SK-N-SH (cell line): ENCODE data around the gene JMJD7. TPM values are rescaled to one million over a fixed set of nuclear protein-coding genes. Genes with fewer than 3 reads are reported as not detected.

ENCODE experiments used
- CTCF ChIA-PET: fragments of 300-600, 350-600 bp; formaldehyde crosslinking; extraction: SDS; loops from one replicate; lab custom pipeline; 2021; lab: Yijun Ruan, JAX
- POLR2A ChIA-PET: fragments of 350-600 bp; sonication (Branson Sonifier 250); formaldehyde crosslinking; extraction: SDS; loops from one replicate; lab custom pipeline; 2020; ENCODE audit warnings: antibody characterized with exemption, inconsistent platforms; lab: Yijun Ruan, JAX
- DNase-seq: peaks from one replicate; pipeline ENCODE4 v3.0.0; 2012
- H2AFZ ChIP-seq: fragments of 200-600 bp; sonication (generic); 2 replicates; pipeline ENCODE4 v1.8.1; 2016; ENCODE audit warnings: antibody characterized with exemption, mild to moderate bottlenecking, low read depth
- H3F3A ChIP-seq: fragments of 200-600 bp; sonication (generic); replicated peaks from 2 replicates; pipeline ENCODE3; 2016; ENCODE audit warnings: antibody characterized with exemption, mild to moderate bottlenecking; ENCODE audit not compliant: insufficient read depth
- H3K27ac ChIP-seq, 2 experiments: fragments of 200-500 bp in 1 of 2; fragments of 200-600 bp in 1 of 2; sonication (Bioruptor generic) in 1 of 2; sonication (generic), shearing (Covaris generic) in 1 of 2; 2 replicates each; pipeline versions ENCODE4 v1.5.1 to v1.6.1; 2014 to 2016; ENCODE audit warnings: low read depth in 2 of 2, inconsistent platforms in 1 of 2, low read length in 1 of 2, mild to moderate bottlenecking in 1 of 2, mixed read lengths in 1 of 2
- H3K27me3 ChIP-seq: fragments of 200-600 bp; sonication (generic), shearing (Covaris generic); 2 replicates; pipeline ENCODE4 v1.6.1; 2016; ENCODE audit warnings: mixed run types; ENCODE audit not compliant: insufficient read depth
- H3K36me3 ChIP-seq, 2 experiments: fragments of 200-500 bp in 1 of 2; fragments of 200-600 bp in 1 of 2; sonication (Bioruptor generic) in 1 of 2; sonication (generic) in 1 of 2; replicated peaks in 1 of 2; 2 replicates each; pipeline versions ENCODE3 to v1.5.1; 2014 to 2016; ENCODE audit warnings: low read length in 1 of 2, mild to moderate bottlenecking in 1 of 2; ENCODE audit not compliant: insufficient read depth in 2 of 2, control insufficient read depth in 1 of 2
- H3K4me1 ChIP-seq, 2 experiments: fragments of 200-500 bp in 1 of 2; fragments of 200-600 bp in 1 of 2; sonication (Bioruptor generic) in 1 of 2; sonication (generic), shearing (Covaris generic) in 1 of 2; 2 replicates each; pipeline versions ENCODE4 v1.5.1 to v1.6.1; 2014 to 2016; ENCODE audit warnings: low read depth in 1 of 2, low read length in 1 of 2, mixed run types in 1 of 2; ENCODE audit not compliant: insufficient read depth in 2 of 2, control insufficient read depth in 1 of 2
- H3K4me2 ChIP-seq: fragments of 200-600 bp; sonication (generic), shearing (Covaris generic); 2 replicates; pipeline ENCODE4 v1.6.1; 2017; ENCODE audit warnings: mixed run types
- H3K4me3 ChIP-seq, 2 experiments: fragments of 200-500 bp in 1 of 2; fragments of 200-600 bp in 1 of 2; sonication (Bioruptor generic) in 1 of 2; sonication (generic), shearing (Covaris generic) in 1 of 2; 2 replicates each; pipeline versions ENCODE4 v1.5.1 to v1.8.1; 2014 to 2016; ENCODE audit warnings: low read depth in 2 of 2, inconsistent platforms in 1 of 2, low read length in 1 of 2, mild to moderate bottlenecking in 1 of 2, mixed read lengths in 1 of 2, moderate library complexity in 1 of 2
- H3K79me2 ChIP-seq: fragments of 200-600 bp; sonication (generic); 2 replicates; pipeline ENCODE4 v1.8.1; 2017; ENCODE audit warnings: mild to moderate bottlenecking; ENCODE audit not compliant: insufficient read depth
- H3K9ac ChIP-seq: fragments of 200-600 bp; sonication (generic); 2 replicates; pipeline ENCODE4 v1.6.1; 2017; ENCODE audit warnings: mixed run types
- H3K9me2 ChIP-seq: fragments of 200-600 bp; sonication (generic); 2 replicates; pipeline ENCODE4 v1.6.1; 2017; ENCODE audit warnings: mixed run types
- H3K9me3 ChIP-seq: fragments of 200-600 bp; sonication (generic); 2 replicates; pipeline ENCODE4 v1.6.1; 2017; ENCODE audit warnings: mixed run types, mild to moderate bottlenecking, moderate library complexity
- H4K20me1 ChIP-seq: fragments of 200-600 bp; sonication (generic); 2 replicates; pipeline ENCODE4 v1.6.1; 2017; ENCODE audit warnings: mild to moderate bottlenecking, mixed run types; ENCODE audit not compliant: insufficient read depth
- ELF1 ChIP-seq: IDR thresholded peaks from 2 replicates; pipeline ENCODE4 v1.4.0; 2012
- EP300 ChIP-seq, 2 experiments: IDR thresholded peaks; 2 replicates each; pipeline versions ENCODE4 v1.4.0 to v1.6.1; 2012; ENCODE audit warnings: borderline replicate concordance in 1 of 2, low read depth in 1 of 2, low read length in 1 of 2
- EZH2phosphoT487 ChIP-seq: fragments of 200-600 bp; sonication (generic); IDR thresholded peaks from 2 replicates; pipeline ENCODE4 v1.6.1; 2017; ENCODE audit warnings: low read depth, mixed run types, mild to moderate bottlenecking, antibody characterized with exemption, moderate library complexity, borderline replicate concordance
- FOXJ3 ChIP-seq: sonication (generic); formaldehyde crosslinking; IDR thresholded peaks from 2 replicates; pipeline ENCODE4 v1.5.1; 2020; ENCODE audit warnings: mild to moderate bottlenecking, missing genetic modification reagents
- GATA2 ChIP-seq: sonication (generic); formaldehyde crosslinking; IDR thresholded peaks from 2 replicates; pipeline ENCODE4 v1.5.0; 2020; ENCODE audit warnings: mild to moderate bottlenecking, missing genetic modification reagents
- MEF2A ChIP-seq: IDR thresholded peaks from 2 replicates; pipeline ENCODE4 v1.4.0; 2012; ENCODE audit warnings: low read depth, borderline replicate concordance
- NFIC ChIP-seq: IDR thresholded peaks from 2 replicates; pipeline ENCODE4 v1.4.0; 2012; ENCODE audit warnings: borderline replicate concordance
- NRF1 ChIP-seq: IDR thresholded peaks from 2 replicates; pipeline ENCODE4 v1.6.1; 2012; ENCODE audit warnings: low read depth, mild to moderate bottlenecking, low read length
- RAD21 ChIP-seq: IDR thresholded peaks from 2 replicates; pipeline ENCODE4 v1.6.1; 2012; ENCODE audit warnings: mild to moderate bottlenecking, low read length
- SMC3 ChIP-seq: IDR thresholded peaks from 2 replicates; pipeline ENCODE4 v1.6.1; 2012; ENCODE audit warnings: low read depth, low read length, improper control_type of control experiment
- WGBS: methylation state at CpG from one replicate; pipeline ENCODE4 v1.1.6; 2017; ENCODE audit warnings: low lambda C conversion rate; 5-methylcytosine and 5-hydroxymethylcytosine counted together
- polyA plus RNA-seq, 3 experiments: library from polyadenylated mRNA; depleted of rRNA; stranded (reverse); fragments of >200 nt; gene quantifications; 2 replicates each; pipeline ENCODE4 v1.2.3, GENCODE V29; 2012
- TF ChIP-seq, protein P1 (sequence below): IDR thresholded peaks from 2 replicates; pipeline ENCODE4 v1.4.0; 2012; ENCODE audit warnings: low read depth
- TF ChIP-seq, protein P2 (sequence below): fragments of 150-350 bp; IDR thresholded peaks from 2 replicates; pipeline ENCODE4 v1.6.1; 2017; ENCODE audit warnings: antibody characterized with exemption, low read length, low read depth, borderline replicate concordance
- TF ChIP-seq, protein P3 (sequence below): fragments of 150-350 bp; IDR thresholded peaks from 2 replicates; pipeline ENCODE4 v1.6.1; 2016; ENCODE audit warnings: mild to moderate bottlenecking, low read depth, low read length
- TF ChIP-seq, protein P4 (sequence below): fragments of 200-600 bp; sonication (generic); IDR thresholded peaks from 2 replicates; pipeline ENCODE4 v1.6.1; 2017; ENCODE audit warnings: antibody characterized with exemption, mild to moderate bottlenecking, moderate library complexity

Gene JMJD7
- polyA plus RNA-seq, 1 of the 3 experiments (the other 2 are of a cell fraction) = 6.5 TPM

DNA sequence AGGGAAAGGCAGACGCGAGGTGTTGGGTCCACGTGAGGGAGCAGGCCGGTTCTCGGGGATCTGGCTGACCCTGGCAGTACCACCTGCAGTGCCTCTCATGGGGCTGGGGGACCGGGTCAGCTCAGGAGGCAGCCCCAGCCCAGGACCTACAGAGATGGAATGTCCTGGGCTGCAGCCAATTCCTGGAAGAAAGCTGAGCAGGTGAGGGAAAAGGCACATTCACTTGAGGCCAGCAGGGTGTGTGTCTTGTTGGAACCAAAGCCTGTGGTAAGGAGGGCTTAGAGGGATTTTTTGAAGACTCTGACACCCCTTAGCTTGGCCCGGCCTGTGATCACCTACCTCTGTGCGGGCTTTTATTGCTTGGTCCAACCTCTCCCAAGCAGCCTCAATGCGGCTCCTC, 26.6 kb downstream of the JMJD7 start (continued):
- no peak for TF ChIP-seq MEF2A
- TF ChIP-seq, protein P1, sequence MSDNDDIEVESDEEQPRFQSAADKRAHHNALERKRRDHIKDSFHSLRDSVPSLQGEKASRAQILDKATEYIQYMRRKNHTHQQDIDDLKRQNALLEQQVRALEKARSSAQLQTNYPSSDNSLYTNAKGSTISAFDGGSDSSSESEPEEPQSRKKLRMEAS = no peak
- no peak for TF ChIP-seq SMC3
- no peak for TF ChIP-seq EZH2phosphoT487
- TF ChIP-seq, protein P2, sequence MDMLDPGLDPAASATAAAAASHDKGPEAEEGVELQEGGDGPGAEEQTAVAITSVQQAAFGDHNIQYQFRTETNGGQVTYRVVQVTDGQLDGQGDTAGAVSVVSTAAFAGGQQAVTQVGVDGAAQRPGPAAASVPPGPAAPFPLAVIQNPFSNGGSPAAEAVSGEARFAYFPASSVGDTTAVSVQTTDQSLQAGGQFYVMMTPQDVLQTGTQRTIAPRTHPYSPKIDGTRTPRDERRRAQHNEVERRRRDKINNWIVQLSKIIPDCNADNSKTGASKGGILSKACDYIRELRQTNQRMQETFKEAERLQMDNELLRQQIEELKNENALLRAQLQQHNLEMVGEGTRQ = no peak
- TF ChIP-seq, protein P3, sequence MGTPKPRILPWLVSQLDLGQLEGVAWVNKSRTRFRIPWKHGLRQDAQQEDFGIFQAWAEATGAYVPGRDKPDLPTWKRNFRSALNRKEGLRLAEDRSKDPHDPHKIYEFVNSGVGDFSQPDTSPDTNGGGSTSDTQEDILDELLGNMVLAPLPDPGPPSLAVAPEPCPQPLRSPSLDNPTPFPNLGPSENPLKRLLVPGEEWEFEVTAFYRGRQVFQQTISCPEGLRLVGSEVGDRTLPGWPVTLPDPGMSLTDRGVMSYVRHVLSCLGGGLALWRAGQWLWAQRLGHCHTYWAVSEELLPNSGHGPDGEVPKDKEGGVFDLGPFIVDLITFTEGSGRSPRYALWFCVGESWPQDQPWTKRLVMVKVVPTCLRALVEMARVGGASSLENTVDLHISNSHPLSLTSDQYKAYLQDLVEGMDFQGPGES = no peak
- TF ChIP-seq EP300 (IDR thresholded peaks at IDR 0.05; ENCODE audit: borderline replicate concordance in 1 of 2, low read depth in 1 of 2, low read length in 1 of 2) = no peak
- TF ChIP-seq, all 33 proteins: peak for 0

DNA sequence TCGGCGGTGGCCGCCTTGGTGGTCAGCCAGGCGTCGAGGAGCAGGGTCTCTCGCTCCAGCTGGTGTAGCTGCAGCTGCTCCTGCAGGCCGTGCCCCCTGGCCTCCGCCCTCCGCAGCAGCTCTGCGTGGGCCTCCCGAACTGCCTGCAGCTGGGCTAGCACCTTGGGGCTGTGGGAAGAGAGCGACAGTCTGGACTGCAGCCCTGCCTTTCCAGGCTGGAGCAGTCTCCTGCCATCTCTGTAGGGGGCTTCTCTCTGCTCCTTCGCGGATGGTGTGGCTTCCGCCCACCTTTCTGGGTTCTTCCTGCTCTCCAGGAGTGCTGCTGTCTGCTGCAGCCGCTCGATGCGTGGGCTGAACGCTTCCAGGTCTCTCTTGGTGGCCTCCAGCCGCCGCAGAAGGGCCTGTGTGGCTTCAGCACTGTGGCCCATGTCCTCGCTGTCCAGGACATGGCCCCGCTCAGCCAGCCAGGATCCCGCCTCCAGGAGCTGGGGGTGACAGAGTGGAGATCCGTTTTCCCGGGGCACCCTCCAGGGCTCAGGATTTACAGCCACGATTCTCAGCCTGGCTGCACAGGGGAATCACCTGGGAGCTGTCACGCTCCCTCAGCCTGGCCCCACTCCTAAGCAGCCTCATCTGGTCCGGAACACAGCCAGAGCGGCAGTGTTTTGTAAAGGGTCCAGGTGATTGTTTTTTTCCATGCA, 27.5 kb downstream of the JMJD7 start:
- TF ChIP-seq RAD21 = no peak
- no peak for TF ChIP-seq GATA2 (CRISPR knock-in tag)
- no peak for TF ChIP-seq ELF1
- TF ChIP-seq, protein P3 = no peak
- no peak for TF ChIP-seq FOXJ3
- Histone ChIP-seq H3K9me3 (no peaks in the 10 kb centered on the region), H3F3A (no peaks in the 10 kb centered on the region), H3K9ac (no peak overlapping the region), H3K36me3 (no peaks in the 10 kb centered on the region), H3K79me2 (no peaks in the 10 kb centered on the region), H3K4me1 (peaks cover 0 to 8% of the 10 kb centered on the region in 2 experiments; a peak in 1 of 4 replicates), H3K9me2 (no peaks in the 10 kb centered on the region), H3K27ac (no peak overlapping the region), H3K4me2 (no peak overlapping the region), H2AFZ (no peak overlapping the region), H3K4me3 (no peak overlapping the region), H4K20me1 (no peaks in the 10 kb centered on the region), H3K27me3 (no peaks in the 10 kb centered on the region)
- WGBS = 98% methylated on average over 5 of the region's 30 CpGs
- ChIA-PET POLR2A (no interaction called here), CTCF (interaction anchor here (0.7 to 2.2 kb wide), 2 partner anchors 12 to 49 kb away, joined by 3 to 10 read pairs; no protein-coding TSS in a partner anchor)
- DNase-seq = no peak

DNA sequence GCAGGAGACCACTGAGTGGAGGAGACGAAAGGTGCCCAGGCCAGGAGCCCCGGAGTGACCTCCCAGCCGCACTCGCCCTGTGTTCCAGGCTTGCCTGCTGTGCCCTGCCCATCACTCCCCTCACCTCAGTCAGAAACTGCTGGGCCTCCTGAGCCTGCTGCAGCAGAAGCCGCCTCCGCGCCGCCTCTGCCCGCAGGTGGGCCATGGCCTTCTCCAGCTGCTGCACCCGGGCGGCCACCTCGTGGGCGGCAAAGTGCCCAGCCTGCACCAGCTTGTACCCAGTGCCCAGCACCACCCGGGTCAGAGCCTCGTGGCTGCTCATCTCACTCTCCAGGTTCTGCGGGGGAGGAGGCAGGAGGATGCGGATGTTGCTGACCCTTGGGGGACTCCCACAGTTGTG, 28.4 kb downstream of the JMJD7 start:
- H3K9me2 ChIP-seq = no peaks in the 10 kb centered on the region
- no peak overlapping the region for H3K4me3 ChIP-seq
- no peaks in the 10 kb centered on the region for H3K27me3 ChIP-seq
- H3K27ac ChIP-seq = no peak overlapping the region
- TF ChIP-seq NRF1 = no peak
- TF ChIP-seq NFIC = no peak
- TF ChIP-seq, protein P4, sequence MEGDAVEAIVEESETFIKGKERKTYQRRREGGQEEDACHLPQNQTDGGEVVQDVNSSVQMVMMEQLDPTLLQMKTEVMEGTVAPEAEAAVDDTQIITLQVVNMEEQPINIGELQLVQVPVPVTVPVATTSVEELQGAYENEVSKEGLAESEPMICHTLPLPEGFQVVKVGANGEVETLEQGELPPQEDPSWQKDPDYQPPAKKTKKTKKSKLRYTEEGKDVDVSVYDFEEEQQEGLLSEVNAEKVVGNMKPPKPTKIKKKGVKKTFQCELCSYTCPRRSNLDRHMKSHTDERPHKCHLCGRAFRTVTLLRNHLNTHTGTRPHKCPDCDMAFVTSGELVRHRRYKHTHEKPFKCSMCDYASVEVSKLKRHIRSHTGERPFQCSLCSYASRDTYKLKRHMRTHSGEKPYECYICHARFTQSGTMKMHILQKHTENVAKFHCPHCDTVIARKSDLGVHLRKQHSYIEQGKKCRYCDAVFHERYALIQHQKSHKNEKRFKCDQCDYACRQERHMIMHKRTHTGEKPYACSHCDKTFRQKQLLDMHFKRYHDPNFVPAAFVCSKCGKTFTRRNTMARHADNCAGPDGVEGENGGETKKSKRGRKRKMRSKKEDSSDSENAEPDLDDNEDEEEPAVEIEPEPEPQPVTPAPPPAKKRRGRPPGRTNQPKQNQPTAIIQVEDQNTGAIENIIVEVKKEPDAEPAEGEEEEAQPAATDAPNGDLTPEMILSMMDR = no peak
- peaks cover 0 to 8% of the 10 kb centered on the region in 2 experiments; a peak in 1 of 4 replicates for H3K4me1 ChIP-seq
- no peaks in the 10 kb centered on the region for H3K9me3 ChIP-seq
- ChIA-PET POLR2A (no interaction called here), CTCF (interaction anchor here (2.2 kb wide), 1 partner anchor 48 kb away, joined by 10 read pairs; no protein-coding TSS in a partner anchor)
- H3K79me2 ChIP-seq = no peaks in the 10 kb centered on the region
- no peak overlapping the region for H2AFZ ChIP-seq
- no peak for DNase-seq
- no peaks in the 10 kb centered on the region for H3K36me3 ChIP-seq
- no peaks in the 10 kb centered on the region for H3F3A ChIP-seq
- H4K20me1 ChIP-seq = no peaks in the 10 kb centered on the region
- no peak overlapping the region for H3K4me2 ChIP-seq
- WGBS = 94% methylated on average over 4 of the region's 17 CpGs
- H3K9ac ChIP-seq = no peak overlapping the region
